PC-9 (cell line): Measurements from ENCODE around the gene KIFAP3.

Source experiments
- CTCF ChIP-seq: fragments of 200-600 bp; sonication (generic); conservative IDR thresholded peaks from 2 replicates; pipeline ENCODE4 v1.6.1; 2017; ENCODE audit warnings: mixed run types, antibody characterized with exemption, mild to moderate bottlenecking, moderate library complexity
- EZH2 ChIP-seq: fragments of 200-600 bp; sonication (generic); IDR thresholded peaks from 2 replicates; pipeline ENCODE4 v1.8.0; 2017; ENCODE audit warnings: antibody characterized with exemption, low read depth

- no peak for TF ChIP-seq CTCF
- TF ChIP-seq EZH2 = no peak
Measured at GRCh38 chr1:169874229-169874628, 200.3 kb downstream of the KIFAP3 start.
